HCT116 (cell line): ENCODE data around the gene CPZ.

ENCODE experiments used
- CTCF ChIP-seq, 3 experiments: fragments of 200-600 bp in 1 of 3; sonication (generic) in 1 of 3; IDR thresholded peaks in 2 of 3; conservative IDR thresholded peaks in 1 of 3; 2 replicates each; pipeline ENCODE4 v1.5.1; 2012 to 2017; ENCODE audit warnings: low read depth in 2 of 3, low read length in 2 of 3, antibody characterized with exemption in 1 of 3, borderline replicate concordance in 1 of 3, control low read depth in 1 of 3, mild to moderate bottlenecking in 1 of 3, mixed read lengths in 1 of 3, mixed run types in 1 of 3, moderate library complexity in 1 of 3; ENCODE audit not compliant: insufficient read depth in 1 of 3
- EZH2 ChIP-seq: fragments of 200-600 bp; sonication (generic); IDR thresholded peaks from 2 replicates; pipeline ENCODE4 v1.6.1; 2017; ENCODE audit warnings: antibody characterized with exemption, mixed run types
- JUND ChIP-seq: IDR thresholded peaks from 2 replicates; pipeline ENCODE4 v1.6.1; 2012
- MAX ChIP-seq: IDR thresholded peaks from 2 replicates; pipeline ENCODE4 v1.6.1; 2012
- POLR2A ChIP-seq: IDR thresholded peaks from 2 replicates; pipeline ENCODE4 v1.7.0; 2011; ENCODE audit warnings: borderline replicate concordance; ENCODE audit not compliant: insufficient read depth, insufficient read length; ENCODE audit errors: extremely low read depth
- POLR2AphosphoS5 ChIP-seq: IDR thresholded peaks from 2 replicates; pipeline ENCODE4 v1.6.1; 2011; ENCODE audit warnings: mild to moderate bottlenecking, low read depth, low read length, moderate library complexity
- REST ChIP-seq: IDR thresholded peaks from 2 replicates; pipeline ENCODE4 v1.6.1; 2012; ENCODE audit warnings: low read depth
- SP1 ChIP-seq: IDR thresholded peaks from 2 replicates; pipeline ENCODE4 v1.6.1; 2012; ENCODE audit warnings: low read depth
- SRF ChIP-seq: IDR thresholded peaks from 2 replicates; pipeline ENCODE4 v1.6.1; 2012; ENCODE audit warnings: low read depth
- ZFX ChIP-seq: fragments of 450-650 bp; IDR thresholded peaks from 2 replicates; pipeline ENCODE4 v1.6.1; 2017

GRCh38 chr4:8545439-8545765 lies 47.2 kb upstream of the CPZ start:
- TF ChIP-seq POLR2A (no peak), CTCF (IDR thresholded peaks at IDR 0.05 in 2 of 3, conservative IDR thresholded peaks at IDR 0.05 in 1 of 3; ENCODE audit: borderline replicate concordance in 1 of 3, insufficient read depth in 1 of 3, low read depth in 2 of 3, low read length in 2 of 3) (no peak), POLR2AphosphoS5 (no peak), SP1 (no peak), JUND (no peak), SRF (no peak), MAX (no peak), ZFX (no peak), REST (no peak), EZH2 (no peak)
